Esophagus squamous epithelium (tissue), 5 donors: ENCODE results near the gene MTX2. TPM values are rescaled to one million over a fixed set of nuclear protein-coding genes. Genes with fewer than 3 reads are reported as not detected.

Experiments used
- DNase-seq: peaks from one replicate; lab custom pipeline; 2025; lab: John Stamatoyannopoulos, UW
- H3K27ac ChIP-seq, 4 donors: fragments of 200-600 bp; sonication (generic); one replicate each; pipeline ENCODE4 v1.5.1; 2016 to 2019; ENCODE audit warnings: mild to moderate bottlenecking in 1 of 4
- H3K27me3 ChIP-seq, 4 donors: fragments of 200-600 bp; sonication (generic); 1 replicate in 3 of 4; 2 replicates in 1 of 4; pipeline versions ENCODE4 v1.5.1 to v1.6.0; 2017 to 2021; ENCODE audit warnings: antibody characterized with exemption in 1 of 4
- H3K36me3 ChIP-seq, 3 donors: fragments of 200-600 bp; sonication (generic); one replicate each; pipeline ENCODE4 v1.5.1; 2016 to 2019
- H3K4me1 ChIP-seq, 3 donors: fragments of 200-600 bp; sonication (generic); one replicate each; pipeline ENCODE4 v1.5.1; 2017 to 2019
- H3K4me3 ChIP-seq, 4 donors: fragments of 200-600 bp; sonication (generic); 1 replicate in 3 of 4; 2 replicates in 1 of 4; pipeline ENCODE4 v1.5.1; 2016 to 2019; ENCODE audit warnings: mild to moderate bottlenecking in 2 of 4, moderate library complexity in 1 of 4
- H3K9me3 ChIP-seq, 3 donors: fragments of 200-600 bp; sonication (generic); one replicate each; pipeline ENCODE4 v1.5.1; 2016 to 2019
- CTCF ChIP-seq, 6 experiments: fragments of 450-650 bp in 4 of 6; fragments of 200-600 bp in 2 of 6; sonication (generic) in 2 of 6; IDR thresholded peaks; one replicate each; pipeline ENCODE4 v1.5.1; 2016 to 2019; ENCODE audit warnings: antibody characterized with exemption in 6 of 6, mild to moderate bottlenecking in 4 of 6, moderate library complexity in 4 of 6
- WGBS, 2 donors: methylation state at CpG; one replicate each; pipeline ENCODE4 v1.1.5; 2018; 5-methylcytosine and 5-hydroxymethylcytosine counted together
- intact Hi-C: fragments of 100-400 bp; cut with DNase I; formaldehyde crosslinking; loops from one replicate; pipeline ENCODE4 v1.15.0; 2022
- total RNA-seq, 4 donors: library from RNA; depleted of rRNA; stranded (reverse); fragments of >200 nt; gene quantifications; one replicate each; pipeline ENCODE4 v1.1.0, GENCODE V29; 2016
- donor health status: DM: yes; HTN: yes; CAD: no.

MTX2 gene
- total RNA-seq, 4 donors from 2014 or later = 28.4 to 43.5 (median 36.6) TPM

GRCh38 chr2:176385838-176386237 lies 116.6 kb downstream of the MTX2 start:
- Histone ChIP-seq H3K4me1 (no peaks in the 10 kb centered on the region), H3K27ac (no peak overlapping the region), H3K4me3 (no peak overlapping the region), H3K36me3 (no peaks in the 10 kb centered on the region), H3K27me3 (peaks cover 0 to 7% (median 0%) of the 10 kb centered on the region in 4 donors), H3K9me3 (no peaks in the 10 kb centered on the region)
- intact Hi-C loops = no loop called here
- TF ChIP-seq CTCF (IDR thresholded peaks at IDR 0.05) = no peak
- 13 to 42% methylated on average over 2 of the region's 2 CpGs for WGBS, 2 donors
- DNase-seq = no peak

Other genes starting within 250 kb of the MTX2 start
- gene EVX2, start 185.5 kb upstream of the MTX2 start, total RNA-seq = not detected
- gene HOXD13, start 176.7 kb upstream of the MTX2 start, total RNA-seq = not detected
- gene HOXD12, start 169.6 kb upstream of the MTX2 start, total RNA-seq = not detected
- gene HOXD11, start 162.2 kb upstream of the MTX2 start, total RNA-seq = not detected
- under 1 TPM in 2 of 4 donors, not detected in 2; 0.22 to 0.38 TPM for gene HOXD10, start 152.7 kb upstream of the MTX2 start, total RNA-seq
- 1 to 10 TPM in 1 of 4 donors, under 1 TPM in 1, not detected in 2; 0.61 to 3.4 TPM for gene HOXD9, start 146.7 kb upstream of the MTX2 start, total RNA-seq
- 1 to 10 TPM in 3 of 4 donors, not detected in 1; 1.2 to 4.6 (median 1.2) TPM for gene HOXD8, start 139.7 kb upstream of the MTX2 start, total RNA-seq
- 1 to 10 TPM in 1 of 4 donors, under 1 TPM in 1, not detected in 2; 0.31 to 2.5 TPM for gene HOXD4, start 117.9 kb upstream of the MTX2 start, total RNA-seq
- 1 to 10 TPM in 2 of 4 donors, under 1 TPM in 1, not detected in 1; 0.40 to 2.9 (median 1.5) TPM for gene HOXD3, start 112.1 kb upstream of the MTX2 start, total RNA-seq
- under 1 TPM in 1 of 4 donors, not detected in 3; 0.19 TPM for gene HOXD1, start 80.8 kb upstream of the MTX2 start, total RNA-seq